GM10248 (cell line): Measurements from ENCODE around the gene THSD7A.

ENCODE experiments used
- CTCF ChIA-PET: fragments of 300-600 bp; sonication (Branson Sonifier 250); formaldehyde crosslinking; extraction: SDS; loops from one replicate; lab custom pipeline; 2021; ENCODE audit warnings: antibody characterized with exemption; lab: Yijun Ruan, JAX
- POLR2A ChIA-PET: fragments of 350-650 bp; sonication (Branson Sonifier 250); formaldehyde crosslinking; extraction: SDS; loops from one replicate; lab custom pipeline; 2020; ENCODE audit warnings: antibody characterized with exemption; lab: Yijun Ruan, JAX
- DNase-seq: peaks from one replicate; pipeline ENCODE4 v3.0.0; 2012; ENCODE audit errors: extremely low spot score
- TF ChIP-seq, protein P1 (sequence below): IDR thresholded peaks from 2 replicates; pipeline ENCODE4 v1.5.1; 2012; ENCODE audit warnings: mild to moderate bottlenecking, low read depth; ENCODE audit errors: extremely low read depth, missing control alignments, control extremely low read depth

THSD7A gene

GRCh38 chr7:11404355-11404754 is 427.6 kb downstream of the THSD7A start:
- TF ChIP-seq, protein P1, sequence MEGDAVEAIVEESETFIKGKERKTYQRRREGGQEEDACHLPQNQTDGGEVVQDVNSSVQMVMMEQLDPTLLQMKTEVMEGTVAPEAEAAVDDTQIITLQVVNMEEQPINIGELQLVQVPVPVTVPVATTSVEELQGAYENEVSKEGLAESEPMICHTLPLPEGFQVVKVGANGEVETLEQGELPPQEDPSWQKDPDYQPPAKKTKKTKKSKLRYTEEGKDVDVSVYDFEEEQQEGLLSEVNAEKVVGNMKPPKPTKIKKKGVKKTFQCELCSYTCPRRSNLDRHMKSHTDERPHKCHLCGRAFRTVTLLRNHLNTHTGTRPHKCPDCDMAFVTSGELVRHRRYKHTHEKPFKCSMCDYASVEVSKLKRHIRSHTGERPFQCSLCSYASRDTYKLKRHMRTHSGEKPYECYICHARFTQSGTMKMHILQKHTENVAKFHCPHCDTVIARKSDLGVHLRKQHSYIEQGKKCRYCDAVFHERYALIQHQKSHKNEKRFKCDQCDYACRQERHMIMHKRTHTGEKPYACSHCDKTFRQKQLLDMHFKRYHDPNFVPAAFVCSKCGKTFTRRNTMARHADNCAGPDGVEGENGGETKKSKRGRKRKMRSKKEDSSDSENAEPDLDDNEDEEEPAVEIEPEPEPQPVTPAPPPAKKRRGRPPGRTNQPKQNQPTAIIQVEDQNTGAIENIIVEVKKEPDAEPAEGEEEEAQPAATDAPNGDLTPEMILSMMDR: no peak

DNA sequence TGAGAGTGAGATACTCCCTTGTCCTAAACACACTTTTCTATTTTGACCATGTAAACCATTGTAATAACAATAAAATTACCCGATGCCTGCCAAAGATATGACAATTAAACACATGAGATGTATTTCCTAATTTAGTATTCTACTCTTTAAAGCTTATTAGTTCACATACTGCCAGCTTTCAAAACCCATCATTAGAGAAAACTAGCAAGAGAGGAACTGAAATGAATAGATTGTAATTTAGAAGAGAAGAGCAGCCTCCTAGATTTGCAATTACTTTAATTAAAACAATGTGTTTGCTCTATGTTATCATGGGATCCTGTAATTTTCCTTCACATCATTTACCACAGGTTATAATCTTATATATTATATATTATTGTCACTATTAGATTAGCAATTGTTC is 428.2 kb downstream of the THSD7A start:
- DNase-seq: no peak
- TF ChIP-seq, protein P1: no peak
- ChIA-PET CTCF (no interaction called here), POLR2A (no interaction called here)

More at GRCh38 chr7:11404355-11404754, 427.6 kb downstream of the THSD7A start:
- no peak for DNase-seq
- ChIA-PET CTCF (no interaction called here), POLR2A (no interaction called here)

DNA sequence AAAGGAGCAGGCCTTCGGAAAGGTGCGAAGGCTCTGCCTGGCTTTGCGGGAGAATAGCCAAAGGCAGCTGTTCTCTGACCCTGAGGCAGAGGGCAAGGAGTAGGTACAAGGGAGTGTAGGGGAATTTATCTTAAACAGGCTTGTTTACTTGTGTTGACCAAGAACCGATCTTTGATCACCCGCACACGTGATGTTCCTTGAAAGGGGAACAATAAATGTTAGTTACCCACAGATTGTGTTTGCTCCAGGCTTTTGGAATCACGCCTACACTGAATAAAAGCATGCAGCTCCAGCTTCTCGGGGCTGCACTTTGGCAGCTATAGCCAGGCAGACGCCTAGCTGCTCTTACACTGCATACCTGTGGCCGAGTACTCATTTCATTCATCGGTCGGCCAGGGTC is 437.6 kb downstream of the THSD7A start:
- TF ChIP-seq, protein P1: no peak
- no peak for DNase-seq
- ChIA-PET POLR2A (no interaction called here), CTCF (no interaction called here)

DNA sequence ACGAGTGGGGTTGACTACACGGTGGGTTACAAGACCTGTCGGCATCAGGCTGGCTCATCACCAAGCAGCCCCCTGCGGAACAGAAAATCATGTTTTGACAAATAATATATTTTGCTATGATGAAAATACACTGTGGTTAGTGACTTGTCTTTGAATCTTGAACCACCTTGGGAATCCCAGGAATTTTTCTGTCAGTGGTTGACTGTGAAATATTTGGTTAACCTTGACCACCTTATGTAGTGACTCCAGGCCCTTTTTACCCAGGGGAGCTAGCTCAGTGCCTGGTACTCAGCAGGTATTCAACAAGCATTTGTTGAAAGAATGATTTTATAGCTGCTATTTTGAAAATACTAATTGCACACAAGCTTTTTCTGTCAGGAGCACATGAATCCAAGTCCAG is 452.4 kb downstream of the THSD7A start:
- DNase-seq: no peak
- CTCF ChIA-PET: no interaction called here
- POLR2A ChIA-PET: no interaction called here
- TF ChIP-seq, protein P1: no peak

DNA sequence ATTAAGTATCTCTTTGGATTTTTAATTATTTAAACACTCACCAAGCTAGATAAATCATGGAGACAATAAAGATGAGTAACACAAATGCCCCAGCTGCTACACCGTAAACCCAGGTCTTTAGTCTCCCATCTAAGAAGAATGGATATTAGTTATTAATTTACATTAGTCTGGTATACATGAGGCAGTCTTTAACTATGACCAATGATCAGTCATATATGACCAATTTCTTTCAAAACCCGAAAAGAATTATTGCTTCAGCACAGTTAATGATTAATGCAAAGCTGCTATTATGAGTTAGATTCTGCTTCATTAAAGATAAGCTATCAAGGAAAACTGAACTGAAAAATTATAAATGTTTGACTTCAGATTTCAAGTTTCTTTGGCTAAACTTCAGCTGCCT is 455.5 kb downstream of the THSD7A start:
- TF ChIP-seq, protein P1: no peak
- DNase-seq: no peak
- ChIA-PET POLR2A (no interaction called here), CTCF (interaction anchor here (1.0 kb wide), 1 partner anchor 16 kb away, joined by 3 read pairs; no protein-coding TSS in a partner anchor)

DNA sequence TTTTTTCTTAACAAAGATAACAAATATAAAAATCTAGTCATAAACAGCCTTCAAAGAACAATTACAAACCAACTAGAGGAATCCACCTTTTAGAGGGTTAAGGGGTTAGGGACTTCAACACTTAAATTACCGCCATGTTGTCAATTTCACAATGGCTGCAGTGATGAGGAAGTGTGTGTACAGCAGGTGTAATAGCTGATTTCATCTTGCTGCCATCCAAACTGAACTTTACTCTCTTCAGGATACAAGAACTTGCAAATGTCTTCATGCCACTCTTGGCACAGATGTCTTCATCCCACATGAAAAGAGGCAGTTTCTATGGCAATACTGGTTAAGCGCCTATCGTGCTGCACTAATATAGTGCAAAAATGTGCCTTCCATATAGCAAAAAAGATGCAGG is 457.4 kb downstream of the THSD7A start:
- no peak for DNase-seq
- CTCF ChIA-PET: no interaction called here
- POLR2A ChIA-PET: no interaction called here
- TF ChIP-seq, protein P1: no peak
